NCI-H1694 (cell line): ENCODE data around the gene DTD2.

ENCODE experiments used
- DNase-seq: peaks from one replicate; lab custom pipeline; 2025; lab: John Stamatoyannopoulos, UW

The DTD2 gene

DNA sequence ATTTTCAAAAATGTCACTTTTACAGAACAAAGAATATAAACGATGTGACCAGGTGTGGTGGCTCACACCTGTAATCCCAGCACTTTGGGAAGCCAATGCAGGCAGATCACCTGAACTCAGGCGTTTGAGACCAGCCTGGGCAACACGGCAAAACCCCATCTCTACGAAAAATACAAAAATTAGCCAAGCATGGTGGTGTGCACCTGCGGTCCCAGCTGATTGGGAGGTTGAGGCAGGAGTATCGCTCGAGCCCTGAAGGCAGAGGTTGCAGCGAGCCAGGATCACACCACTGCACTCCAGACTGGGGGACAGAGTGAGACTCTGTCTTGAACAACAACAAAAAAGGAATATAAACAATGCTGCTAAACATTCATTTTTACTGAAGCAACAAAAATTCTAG is 52.2 kb downstream of the DTD2 start:
- DNase-seq = no peak

DNA sequence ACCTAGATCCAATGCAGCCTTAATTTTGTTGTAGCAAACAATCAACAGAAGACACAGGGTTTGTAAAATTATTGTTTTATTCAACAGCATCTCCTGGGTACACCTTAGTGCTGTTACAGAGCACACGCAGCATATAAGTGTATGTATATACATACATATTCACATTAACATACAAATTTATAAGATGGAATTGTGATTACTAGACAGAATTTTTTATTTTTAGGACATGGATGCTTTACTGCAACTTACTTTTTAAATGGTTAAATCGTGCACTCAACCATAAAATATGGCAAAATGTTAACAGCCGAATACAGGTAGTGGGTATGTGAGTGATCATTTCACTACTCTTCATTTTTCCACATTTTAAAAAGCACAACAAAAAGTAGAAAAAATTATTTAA is 53.6 kb downstream of the DTD2 start:
- DNase-seq = no peak

DNA sequence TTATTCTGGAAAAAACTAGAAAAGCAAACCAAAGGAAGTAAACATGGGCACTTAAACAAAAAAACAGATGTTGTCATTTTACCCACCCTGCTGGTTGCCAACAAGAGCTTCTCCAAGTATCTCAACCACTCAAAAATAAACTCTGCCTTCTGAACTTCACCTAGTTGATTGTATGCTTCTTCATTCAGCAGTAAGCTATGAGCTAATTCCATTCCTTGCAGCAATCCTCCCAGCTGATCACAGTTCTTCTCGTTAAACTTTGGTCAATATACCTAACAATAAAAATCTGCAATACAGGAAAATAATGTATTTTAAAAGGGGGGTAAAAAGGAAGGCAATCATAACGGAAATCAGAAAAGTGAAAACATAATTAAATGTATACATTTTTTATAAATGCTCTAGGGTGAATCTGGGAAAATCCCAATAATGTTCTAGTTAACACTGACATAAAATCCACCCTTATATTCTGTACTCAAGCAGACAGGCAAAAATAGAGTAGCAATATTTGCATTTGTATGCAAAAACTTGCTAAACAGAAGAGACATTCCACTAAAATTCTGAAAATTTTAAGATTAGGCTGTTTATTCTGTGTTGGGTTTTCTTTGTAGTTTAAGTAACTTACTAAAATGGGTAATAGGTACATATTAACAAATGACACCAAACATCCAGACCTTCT is 54.4 kb downstream of the DTD2 start:
- DNase-seq = no peak

DNA sequence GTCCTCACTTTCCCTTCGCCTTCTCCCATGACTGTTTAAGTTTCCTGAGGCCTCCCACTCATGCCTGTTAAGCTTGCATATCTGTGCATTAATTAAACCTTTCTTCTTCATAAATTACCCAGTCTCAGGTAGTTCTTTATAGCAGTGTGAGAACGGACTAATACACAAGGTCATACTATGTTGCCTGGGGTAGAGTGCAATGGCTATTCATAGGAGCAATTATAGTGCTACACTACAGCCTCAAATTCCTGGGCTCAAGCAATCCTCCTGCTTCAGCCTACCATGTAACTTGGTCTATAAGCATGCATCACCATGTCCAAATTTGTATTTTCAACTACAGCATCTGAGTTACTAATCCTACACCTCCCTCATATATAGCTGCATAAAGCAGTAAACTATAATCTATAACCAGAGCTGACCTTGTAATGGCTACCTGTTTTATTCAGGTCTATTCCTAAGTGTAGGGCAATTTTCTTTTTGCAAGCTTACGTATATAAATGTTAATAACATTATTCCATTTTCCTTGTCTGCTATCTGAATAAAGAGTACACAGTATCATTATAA is 55.9 kb downstream of the DTD2 start:
- no peak for DNase-seq

DNA sequence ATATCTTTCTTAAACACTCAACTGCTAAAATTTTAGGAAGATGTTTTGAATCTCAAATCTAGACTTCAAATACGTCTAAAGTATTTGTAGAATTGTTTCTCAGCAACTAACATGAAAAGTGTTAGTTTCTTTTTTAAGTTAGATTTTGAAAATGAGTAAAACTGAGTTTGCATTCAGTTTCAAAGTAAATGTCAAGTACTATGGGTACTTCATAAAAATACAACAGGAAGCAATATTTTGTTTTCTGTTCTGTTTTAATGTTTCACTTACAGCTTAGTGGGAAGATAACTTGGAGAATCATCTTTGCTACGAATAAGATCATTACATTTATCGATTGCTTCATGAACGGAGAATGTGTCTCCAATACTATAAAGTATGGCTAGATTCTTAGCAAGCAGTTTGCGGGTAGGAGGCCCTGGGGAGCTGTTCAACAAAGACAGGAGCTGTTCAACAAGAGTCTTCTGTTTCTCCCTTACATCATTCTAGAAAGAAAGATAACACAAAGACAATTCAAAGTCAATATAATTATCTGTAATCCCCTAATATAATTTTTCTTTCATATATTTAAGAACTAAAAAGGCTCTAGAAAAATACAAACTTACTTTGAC is 57.2 kb downstream of the DTD2 start:
- no peak for DNase-seq
